Mesendoderm (in vitro differentiated cells): ENCODE data around the gene CDC42EP3.
A peak's percentile ranks its signal among the peaks of the same experiment; 100 is the strongest.

ENCODE experiments used
- DNase-seq: peaks from one replicate; pipeline ENCODE4 v3.0.0; 2013
- H2AK5ac ChIP-seq: 2 replicates; pipeline ENCODE4 v1.6.1; 2013; ENCODE audit warnings: low read length, inconsistent platforms
- H2BK120ac ChIP-seq: 2 replicates; pipeline ENCODE4 v1.6.1; 2013; ENCODE audit warnings: low read depth, mild to moderate bottlenecking, low read length, moderate library complexity, mixed read lengths
- H2BK15ac ChIP-seq: replicated peaks from 2 replicates; pipeline ENCODE4 v1.6.1; 2013; ENCODE audit warnings: low read depth, mild to moderate bottlenecking, moderate library complexity
- H2BK5ac ChIP-seq: 2 replicates; pipeline ENCODE4 v1.6.1; 2013; ENCODE audit warnings: low read length, inconsistent platforms
- H3K18ac ChIP-seq: 2 replicates; pipeline ENCODE4 v1.6.1; 2013; ENCODE audit warnings: mild to moderate bottlenecking, low read length, mixed read lengths
- H3K23ac ChIP-seq: one replicate; pipeline ENCODE4 v1.6.1; 2013; ENCODE audit warnings: low read length
- H3K27ac ChIP-seq: 2 replicates; pipeline ENCODE4 v1.5.1; 2013; ENCODE audit warnings: low read depth, mild to moderate bottlenecking, inconsistent platforms, low read length, moderate library complexity
- H3K27me3 ChIP-seq: 2 replicates; pipeline ENCODE4 v1.6.1; 2013; ENCODE audit warnings: low read length, control low read depth, mild to moderate bottlenecking, inconsistent platforms; ENCODE audit not compliant: insufficient read depth, poor library complexity
- H3K36me3 ChIP-seq: 2 replicates; pipeline ENCODE4 v1.6.1; 2013; ENCODE audit warnings: low read length, inconsistent platforms; ENCODE audit not compliant: control insufficient read depth, insufficient read depth
- H3K4ac ChIP-seq: one replicate; pipeline ENCODE4 v1.6.1; 2013; ENCODE audit warnings: low read depth, mild to moderate bottlenecking, low read length, moderate library complexity
- H3K4me1 ChIP-seq: 2 replicates; pipeline ENCODE4 v1.6.1; 2013; ENCODE audit warnings: low read depth, low read length, inconsistent platforms; ENCODE audit not compliant: control insufficient read depth
- H3K4me2 ChIP-seq: 2 replicates; pipeline ENCODE4 v1.6.1; 2013; ENCODE audit warnings: low read length
- H3K4me3 ChIP-seq: 2 replicates; pipeline ENCODE4 v1.5.1; 2013; ENCODE audit warnings: mild to moderate bottlenecking, low read length
- H3K56ac ChIP-seq: one replicate; pipeline ENCODE4 v1.6.1; 2013; ENCODE audit warnings: low read length
- H3K79me1 ChIP-seq: 2 replicates; pipeline ENCODE4 v1.6.1; 2013; ENCODE audit warnings: low read length, inconsistent platforms
- H3K79me2 ChIP-seq: 2 replicates; pipeline ENCODE4 v1.6.1; 2013; ENCODE audit warnings: mild to moderate bottlenecking, low read length; ENCODE audit not compliant: control insufficient read depth, insufficient read depth
- H3K9ac ChIP-seq: 2 replicates; pipeline ENCODE4 v1.6.1; 2013; ENCODE audit warnings: low read length, inconsistent platforms
- H4K5ac ChIP-seq: one replicate; pipeline ENCODE4 v1.6.1; 2013; ENCODE audit warnings: low read length
- H4K8ac ChIP-seq: one replicate; pipeline ENCODE4 v1.6.1; 2013; ENCODE audit warnings: low read depth, mild to moderate bottlenecking, control low read depth, low read length, moderate library complexity
- WGBS: extraction: QIAGEN DNeasy Blood & Tissue Kit; methylation state at CpG from one replicate; pipeline ENCODE4 v1.1.7; 2013; ENCODE audit warnings: low lambda C conversion rate, missing lambda C conversion rate; ENCODE audit not compliant: insufficient coverage; ENCODE audit errors: extremely low coverage; 5-methylcytosine and 5-hydroxymethylcytosine counted together

Gene CDC42EP3

GRCh38 chr2:37653805-37654378, 17.6 kb downstream of the CDC42EP3 start:
- Histone ChIP-seq H3K4me2 (no peak overlapping the region), H2AK5ac (no peak overlapping the region), H4K8ac (no peak overlapping the region), H2BK15ac (no peak overlapping the region), H3K27me3 (no peaks in the 10 kb centered on the region), H3K23ac (no peak overlapping the region), H3K4ac (no peak overlapping the region), H3K4me3 (no peak overlapping the region), H2BK5ac (peak overlapping the region; percentile 48), H3K56ac (peak overlapping the region; percentile 12), H3K4me1 (peaks cover 44% of the 10 kb centered on the region), H3K27ac (no peak overlapping the region), H3K9ac (no peak overlapping the region), H3K79me1 (peaks cover 36% of the 10 kb centered on the region), H2BK120ac (no peak overlapping the region), H3K36me3 (no peaks in the 10 kb centered on the region), H4K5ac (no peak overlapping the region), H3K18ac (peak overlapping the region; percentile 53), H3K79me2 (peaks cover 45% of the 10 kb centered on the region)
- no peak for DNase-seq
- no CpG with 5 or more reads among the region's 14 CpGs for WGBS

- H3K18ac ChIP-seq: no peak overlapping the region
- H3K23ac ChIP-seq: no peak overlapping the region
- H3K79me2 ChIP-seq: peaks cover 46% of the 10 kb centered on the region
- peaks cover 37% of the 10 kb centered on the region for H3K79me1 ChIP-seq
- H2BK5ac ChIP-seq: no peak overlapping the region
- DNase-seq: no peak
- WGBS: no CpG with 5 or more reads among the region's 6 CpGs
- H3K4me1 ChIP-seq: peaks cover 38% of the 10 kb centered on the region
- no peak overlapping the region for H2AK5ac ChIP-seq
- H2BK15ac ChIP-seq: no peak overlapping the region
- no peak overlapping the region for H3K4ac ChIP-seq
- no peak overlapping the region for H4K5ac ChIP-seq
- no peaks in the 10 kb centered on the region for H3K27me3 ChIP-seq
- no peak overlapping the region for H4K8ac ChIP-seq
- no peaks in the 10 kb centered on the region for H3K36me3 ChIP-seq
- H3K9ac ChIP-seq: no peak overlapping the region
- H3K27ac ChIP-seq: no peak overlapping the region
- no peak overlapping the region for H3K56ac ChIP-seq
- no peak overlapping the region for H3K4me3 ChIP-seq
- H3K4me2 ChIP-seq: no peak overlapping the region
- H2BK120ac ChIP-seq: no peak overlapping the region
These were observed 18.3 kb downstream of the CDC42EP3 start for GRCh38 chr2:37653093-37653492.

- Histone ChIP-seq H3K4me2 (no peak overlapping the region), H3K4me1 (peaks cover 30% of the 10 kb centered on the region)
- WGBS: no CpG with 5 or more reads among the region's 5 CpGs
These were observed 19.2 kb downstream of the CDC42EP3 start for GRCh38 chr2:37652199-37652640.

GRCh38 chr2:37650548-37651093, 20.8 kb downstream of the CDC42EP3 start:
- Histone ChIP-seq H3K4me1 (peaks cover 18% of the 10 kb centered on the region), H3K4ac (no peak overlapping the region), H3K23ac (no peak overlapping the region), H2BK15ac (no peak overlapping the region), H2BK120ac (no peak overlapping the region), H2AK5ac (no peak overlapping the region), H3K56ac (no peak overlapping the region), H3K27ac (no peak overlapping the region), H4K5ac (no peak overlapping the region), H3K4me3 (no peak overlapping the region), H3K36me3 (no peaks in the 10 kb centered on the region), H3K9ac (no peak overlapping the region), H3K4me2 (no peak overlapping the region), H4K8ac (no peak overlapping the region), H3K18ac (no peak overlapping the region), H3K79me2 (peaks cover 40% of the 10 kb centered on the region), H2BK5ac (no peak overlapping the region), H3K27me3 (no peaks in the 10 kb centered on the region), H3K79me1 (peaks cover 39% of the 10 kb centered on the region)
- WGBS: no CpG with 5 or more reads among the region's 3 CpGs
- no peak for DNase-seq

More at GRCh38 chr2:37652199-37652640, 19.2 kb downstream of the CDC42EP3 start:
- H2AK5ac ChIP-seq: peak overlapping the region; percentile 71
- DNase-seq: peak; percentile 53
- H3K36me3 ChIP-seq: no peaks in the 10 kb centered on the region
- no peak overlapping the region for H4K5ac ChIP-seq
- no peaks in the 10 kb centered on the region for H3K27me3 ChIP-seq
- H3K4ac ChIP-seq: no peak overlapping the region
- H3K4me3 ChIP-seq: no peak overlapping the region
- H3K79me1 ChIP-seq: peaks cover 39% of the 10 kb centered on the region
- no peak overlapping the region for H3K9ac ChIP-seq
- H3K23ac ChIP-seq: no peak overlapping the region
- H4K8ac ChIP-seq: no peak overlapping the region
- H3K79me2 ChIP-seq: peaks cover 44% of the 10 kb centered on the region
- no peak overlapping the region for H2BK120ac ChIP-seq
- no peak overlapping the region for H2BK15ac ChIP-seq
- H3K27ac ChIP-seq: no peak overlapping the region
- no peak overlapping the region for H2BK5ac ChIP-seq
- H3K56ac ChIP-seq: peak overlapping the region; percentile 27
- no peak overlapping the region for H3K18ac ChIP-seq

- Histone ChIP-seq H3K18ac (no peak overlapping the region), H3K27ac (no peak overlapping the region), H3K27me3 (no peaks in the 10 kb centered on the region), H3K4me3 (no peak overlapping the region), H2BK5ac (no peak overlapping the region), H3K36me3 (no peaks in the 10 kb centered on the region), H3K23ac (no peak overlapping the region), H2BK120ac (no peak overlapping the region), H3K4ac (no peak overlapping the region), H3K56ac (no peak overlapping the region), H3K79me1 (peaks cover 35% of the 10 kb centered on the region), H3K4me2 (no peak overlapping the region), H3K9ac (no peak overlapping the region), H3K79me2 (peaks cover 35% of the 10 kb centered on the region), H3K4me1 (peaks cover 12% of the 10 kb centered on the region), H2AK5ac (no peak overlapping the region), H4K8ac (no peak overlapping the region), H2BK15ac (no peak overlapping the region), H4K5ac (no peak overlapping the region)
- DNase-seq: no peak
- no CpG with 5 or more reads among the region's 3 CpGs for WGBS
These were observed 21.9 kb downstream of the CDC42EP3 start for GRCh38 chr2:37649518-37649917.
